DOHH2 (cell line): Measurements from ENCODE around the gene STK4.

Experiments
- H3F3A ChIP-seq: fragments of 200-600 bp; sonication (generic), shearing (Covaris generic); 2 replicates; pipeline ENCODE4 v1.6.0; 2016; ENCODE audit warnings: antibody characterized with exemption, mild to moderate bottlenecking; ENCODE audit not compliant: control insufficient read depth, insufficient read depth
- H3K27ac ChIP-seq: fragments of 200-600 bp; sonication (generic); 2 replicates; pipeline ENCODE4 v1.5.1; 2014; ENCODE audit warnings: low read depth, mild to moderate bottlenecking, low read length, moderate library complexity
- H3K27me3 ChIP-seq: fragments of 200-600 bp; sonication (generic); 2 replicates; pipeline ENCODE4 v1.6.1; 2014; ENCODE audit warnings: mild to moderate bottlenecking, low read length, mixed read lengths; ENCODE audit not compliant: control insufficient read depth
- H3K36me3 ChIP-seq: fragments of 200-600 bp; sonication (generic); 2 replicates; pipeline ENCODE4 v1.6.1; 2014; ENCODE audit warnings: mild to moderate bottlenecking, low read length, moderate library complexity, mixed read lengths; ENCODE audit not compliant: control insufficient read depth
- H3K4me1 ChIP-seq: fragments of 200-600 bp; sonication (generic); 2 replicates; pipeline ENCODE4 v1.6.1; 2014; ENCODE audit warnings: mild to moderate bottlenecking, low read length, mixed read lengths; ENCODE audit not compliant: control insufficient read depth
- H3K4me2 ChIP-seq: fragments of 200-600 bp; sonication (generic); 2 replicates; pipeline ENCODE4 v1.6.0; 2014; ENCODE audit warnings: mild to moderate bottlenecking, low read length, moderate library complexity
- H3K4me3 ChIP-seq: fragments of 200-600 bp; sonication (generic); 2 replicates; pipeline ENCODE4 v1.5.1; 2014; ENCODE audit warnings: mild to moderate bottlenecking, low read length, mixed read lengths
- H3K79me2 ChIP-seq: fragments of 200-600 bp; sonication (generic); 2 replicates; pipeline ENCODE4 v1.6.1; 2014; ENCODE audit warnings: mild to moderate bottlenecking, low read length, mixed read lengths; ENCODE audit not compliant: control insufficient read depth
- H3K9me2 ChIP-seq: fragments of 200-600 bp; sonication (generic); replicated peaks from 2 replicates; pipeline ENCODE4 v1.6.1; 2014; ENCODE audit warnings: mild to moderate bottlenecking, low read length, mixed read lengths; ENCODE audit not compliant: control insufficient read depth
- H3K9me3 ChIP-seq: fragments of 200-600 bp; sonication (generic); 2 replicates; pipeline ENCODE4 v1.6.1; 2014; ENCODE audit warnings: antibody characterized with exemption, low read length, mixed read lengths; ENCODE audit not compliant: control insufficient read depth, insufficient read depth
- H4K20me1 ChIP-seq: fragments of 200-600 bp; sonication (generic); 2 replicates; pipeline ENCODE4 v1.6.0; 2014; ENCODE audit warnings: low read depth, mild to moderate bottlenecking, antibody characterized with exemption, low read length, moderate library complexity; ENCODE audit not compliant: control insufficient read depth, insufficient read depth
- CTCF ChIP-seq: fragments of 200-600 bp; sonication (generic); IDR thresholded peaks from one replicate; pipeline ENCODE4 v1.5.1; 2014; ENCODE audit warnings: antibody characterized with exemption, mild to moderate bottlenecking, low read depth, low read length; ENCODE audit not compliant: poor library complexity, severe bottlenecking
- EZH2phosphoT487 ChIP-seq: fragments of 200-600 bp; sonication (generic); IDR thresholded peaks from 2 replicates; pipeline ENCODE4 v1.6.1; 2017; ENCODE audit warnings: borderline replicate concordance, mild to moderate bottlenecking, antibody characterized with exemption, low read length, moderate library complexity, mixed read lengths

Gene STK4

GRCh38 chr20:45017281-45017680 lies 51.0 kb downstream of the STK4 start:
- Histone ChIP-seq H3K4me3 (no peak overlapping the region), H3K27ac (no peak overlapping the region), H3F3A (0 out of 2 replicates have a peak, but pooled peaks cover 3% of the 10 kb centered on the region), H3K27me3 (no peaks in the 10 kb centered on the region), H3K9me2 (no peaks in the 10 kb centered on the region), H3K4me2 (no peak overlapping the region), H3K36me3 (peaks cover 87% of the 10 kb centered on the region), H3K9me3 (no peaks in the 10 kb centered on the region), H4K20me1 (0 out of 2 replicates have a peak, but pooled peaks cover 3% of the 10 kb centered on the region), H3K4me1 (no peaks in the 10 kb centered on the region), H3K79me2 (peaks cover 72% of the 10 kb centered on the region)
- TF ChIP-seq CTCF (no peak), EZH2phosphoT487 (no peak)

- Histone ChIP-seq H3K27me3 (no peaks in the 10 kb centered on the region), H3F3A (0 out of 2 replicates have a peak, but pooled peaks cover 3% of the 10 kb centered on the region), H3K36me3 (peaks cover 87% of the 10 kb centered on the region), H3K4me2 (no peak overlapping the region), H3K9me3 (no peaks in the 10 kb centered on the region), H3K4me3 (no peak overlapping the region), H3K9me2 (no peaks in the 10 kb centered on the region), H3K79me2 (peaks cover 70% of the 10 kb centered on the region), H3K4me1 (no peaks in the 10 kb centered on the region), H4K20me1 (0 out of 2 replicates have a peak, but pooled peaks cover 3% of the 10 kb centered on the region), H3K27ac (no peak overlapping the region)
- TF ChIP-seq CTCF (no peak), EZH2phosphoT487 (no peak)
These were observed 51.5 kb downstream of the STK4 start for GRCh38 chr20:45017857-45018256.

- no peak for TF ChIP-seq CTCF
- Histone ChIP-seq H3K36me3 (peaks cover 87% of the 10 kb centered on the region), H3K4me1 (no peaks in the 10 kb centered on the region), H3K4me2 (no peak overlapping the region), H3K9me2 (no peaks in the 10 kb centered on the region), H3K9me3 (no peaks in the 10 kb centered on the region), H3K27me3 (no peaks in the 10 kb centered on the region), H3F3A (no peaks in the 10 kb centered on the region), H3K4me3 (no peak overlapping the region), H4K20me1 (0 out of 2 replicates have a peak, but pooled peaks cover 3% of the 10 kb centered on the region), H3K79me2 (peaks cover 62% of the 10 kb centered on the region), H3K27ac (no peak overlapping the region)
These were observed 52.9 kb downstream of the STK4 start for GRCh38 chr20:45019027-45019761.
